GM21786 (cell line): ENCODE data around the gene MARS2.
"Not testable (repeated sequence)": the region's sequence is repeated elsewhere in the genome, so short reads cannot be mapped to it uniquely, and the experiment has no call there.

Source experiments
- ATAC-seq: cut with Tn5 transposase; IDR thresholded peaks from one replicate; pipeline ENCODE4 v1.9.1; 2021; ENCODE audit not compliant: unreplicated experiment

Gene MARS2

GRCh38 chr2:197705121-197705911, at the start of gene MARS2:
TSS of gene MARS2 (plus strand) at chr2:197705369. CDS start at chr2:197705406, 37 bp downstream.
- peak; percentile 80 for ATAC-seq

- no peak for ATAC-seq
Measured at GRCh38 chr2:197657562-197657961, 47.6 kb upstream of the MARS2 start.

GRCh38 chr2:197661626-197662025, 43.5 kb upstream of the MARS2 start:
- ATAC-seq = no peak

GRCh38 chr2:197666277-197666676, 38.9 kb upstream of the MARS2 start:
- ATAC-seq = no peak

GRCh38 chr2:197668296-197668695, 36.9 kb upstream of the MARS2 start:
- no peak for ATAC-seq

- no peak for ATAC-seq
Measured at GRCh38 chr2:197669077-197669476, 36.1 kb upstream of the MARS2 start.

- no peak for ATAC-seq
Measured at GRCh38 chr2:197672371-197672893, 32.7 kb upstream of the MARS2 start.

GRCh38 chr2:197673106-197673505, 32.1 kb upstream of the MARS2 start:
- no peak for ATAC-seq

- no peak for ATAC-seq
Measured at GRCh38 chr2:197673606-197674005, 31.6 kb upstream of the MARS2 start.

GRCh38 chr2:197674060-197674459, 31.1 kb upstream of the MARS2 start:
- no peak for ATAC-seq

- no peak for ATAC-seq
Measured at GRCh38 chr2:197674591-197674990, 30.6 kb upstream of the MARS2 start.

GRCh38 chr2:197675246-197675645, 29.9 kb upstream of the MARS2 start, which contains the start of gene RFTN2:
TSS of gene RFTN2 (minus strand) at chr2:197675587. CDS start at chr2:197675458, 129 bp downstream.
- ATAC-seq = no peak

GRCh38 chr2:197675711-197676188, 29.4 kb upstream of the MARS2 start:
- no peak for ATAC-seq

GRCh38 chr2:197677056-197677455, 28.1 kb upstream of the MARS2 start:
- no peak for ATAC-seq

GRCh38 chr2:197677483-197677882, 27.7 kb upstream of the MARS2 start:
- no peak for ATAC-seq

GRCh38 chr2:197695206-197695605, 10.0 kb upstream of the MARS2 start:
- not testable (repeated sequence) for ATAC-seq

- ATAC-seq = not testable (repeated sequence)
Measured at GRCh38 chr2:197695971-197696370, 9.2 kb upstream of the MARS2 start.

- not testable (repeated sequence) for ATAC-seq
Measured at GRCh38 chr2:197696571-197696970, 8.6 kb upstream of the MARS2 start.

GRCh38 chr2:197699724-197700123, 5.4 kb upstream of the MARS2 start:
- not testable (repeated sequence) for ATAC-seq

- ATAC-seq = no peak
Measured at GRCh38 chr2:197700960-197701359, 4.2 kb upstream of the MARS2 start.

GRCh38 chr2:197704434-197705120, 592 bp upstream of the MARS2 start:
- ATAC-seq = peak; percentile 32
